NCI-H526 (cell line): ENCODE data around the gene CBX6.
"Not testable (repeated sequence)": the region's sequence is repeated elsewhere in the genome, so short reads cannot be mapped to it uniquely, and the experiment has no call there.

ENCODE experiments used
- DNase-seq, 2 experiments: peaks; one replicate each; lab custom pipeline; 2025; lab: John Stamatoyannopoulos, UW

The CBX6 gene

DNA sequence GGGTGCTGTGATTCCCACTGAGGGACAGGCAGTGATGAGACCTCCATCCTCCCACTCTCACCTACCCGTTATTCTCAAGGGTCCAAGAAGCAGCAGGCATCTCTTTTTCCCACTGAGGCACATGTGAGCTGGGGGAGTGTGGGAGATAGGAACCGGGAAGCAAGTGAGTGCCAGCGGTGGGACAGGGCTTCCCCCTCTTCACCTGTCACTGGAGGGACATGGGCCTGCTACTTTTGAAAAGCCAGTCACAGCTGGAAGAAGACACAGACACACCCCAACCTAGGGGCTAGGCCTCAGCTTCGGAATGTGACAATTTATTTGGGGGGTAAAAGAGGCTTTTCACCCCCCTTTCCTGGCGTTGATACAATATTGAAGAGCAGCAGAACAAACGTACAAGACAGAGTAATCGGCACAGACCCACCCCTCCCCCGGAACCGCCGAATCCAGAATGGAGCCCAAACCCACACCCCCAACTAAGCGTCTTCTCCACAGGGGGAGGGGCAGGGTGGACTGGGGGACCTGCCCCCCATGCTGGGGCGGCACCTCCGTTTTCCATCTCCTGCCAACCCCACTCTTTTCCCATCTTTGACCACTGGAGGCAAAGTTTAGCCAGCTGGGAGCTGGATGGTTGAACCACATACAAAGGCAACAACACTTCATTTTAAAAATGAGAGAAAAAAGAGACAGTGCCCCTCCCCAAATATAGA lies 10.7 kb downstream of the CBX6 start:
- no peak for DNase-seq

DNA sequence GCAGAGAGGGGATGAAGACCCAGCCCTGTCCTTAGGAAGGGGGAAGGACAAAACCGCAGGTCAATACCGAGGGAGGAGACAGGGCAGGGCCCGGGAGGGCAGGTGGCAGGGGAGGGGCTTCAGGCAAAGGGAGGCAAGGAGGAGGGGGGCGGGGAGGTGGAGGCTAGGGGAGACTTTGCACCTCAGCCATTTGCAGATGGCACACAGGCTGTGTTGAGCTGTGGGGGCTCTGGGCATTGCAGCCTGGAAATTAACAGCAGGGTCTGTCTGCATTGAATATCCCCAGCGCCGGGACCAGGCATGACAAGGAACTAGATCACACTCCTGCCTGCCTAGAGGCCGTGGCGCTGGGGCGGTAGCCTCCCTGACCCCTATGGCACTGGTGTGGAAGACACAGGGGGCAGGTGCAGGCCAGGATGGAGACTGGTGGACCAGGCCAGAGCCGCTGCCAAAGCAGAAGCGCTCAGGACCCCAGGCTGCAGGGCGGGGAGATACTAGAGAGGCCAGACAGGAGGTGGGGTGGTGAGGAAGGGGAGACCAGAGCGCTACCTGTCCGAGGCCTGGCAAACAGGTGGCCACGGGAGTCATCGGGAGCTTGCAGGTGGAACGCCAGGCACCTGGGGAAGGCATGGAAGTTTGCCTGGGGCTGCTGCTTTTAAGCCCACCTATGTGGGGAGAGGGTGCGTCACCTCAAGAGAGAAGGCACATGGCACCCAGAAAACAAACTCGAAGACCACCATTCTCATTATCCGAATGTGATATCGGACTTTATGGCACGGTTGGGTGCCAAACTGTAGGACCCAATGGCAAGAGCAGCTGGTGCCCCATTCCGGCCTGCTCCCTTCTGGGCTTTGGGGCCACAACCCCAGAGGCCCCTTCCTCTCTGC lies 11.5 kb downstream of the CBX6 start:
- DNase-seq: peak in 1 of 2 experiments; percentile 43

DNA sequence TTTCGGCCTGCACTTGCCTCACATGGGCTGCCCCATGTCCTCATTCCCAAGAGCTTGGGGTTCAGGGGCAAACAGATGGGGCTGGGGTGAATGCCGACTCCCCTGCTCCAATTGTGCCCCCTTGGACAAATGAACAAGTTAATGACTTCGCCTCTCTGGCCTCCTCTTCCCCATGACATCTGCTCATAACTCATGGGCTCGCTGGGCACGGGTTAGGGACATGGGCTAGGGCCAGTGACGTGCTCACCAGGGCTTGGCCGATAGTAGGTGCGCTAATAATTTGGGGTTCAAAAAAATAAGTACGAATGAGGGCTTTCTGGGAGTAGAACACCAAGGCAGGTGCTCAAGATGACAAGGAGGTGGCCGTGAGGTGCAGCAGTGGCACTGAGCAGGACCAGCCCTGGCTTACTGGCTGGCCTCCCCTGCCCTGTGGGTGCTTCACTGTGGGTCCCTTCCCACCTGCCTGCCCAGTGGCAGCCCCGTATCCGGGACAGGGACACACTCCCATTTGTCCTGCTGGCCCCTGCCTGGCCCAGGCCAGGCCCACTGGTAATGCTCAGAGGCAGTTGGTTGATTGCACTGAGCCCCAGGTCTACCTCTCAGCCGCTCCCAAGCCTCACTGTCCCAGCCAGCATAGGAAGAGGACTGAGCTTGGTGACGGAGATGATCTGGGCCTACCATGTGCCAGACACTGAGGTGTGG lies 12.3 kb downstream of the CBX6 start:
- no peak for DNase-seq

DNA sequence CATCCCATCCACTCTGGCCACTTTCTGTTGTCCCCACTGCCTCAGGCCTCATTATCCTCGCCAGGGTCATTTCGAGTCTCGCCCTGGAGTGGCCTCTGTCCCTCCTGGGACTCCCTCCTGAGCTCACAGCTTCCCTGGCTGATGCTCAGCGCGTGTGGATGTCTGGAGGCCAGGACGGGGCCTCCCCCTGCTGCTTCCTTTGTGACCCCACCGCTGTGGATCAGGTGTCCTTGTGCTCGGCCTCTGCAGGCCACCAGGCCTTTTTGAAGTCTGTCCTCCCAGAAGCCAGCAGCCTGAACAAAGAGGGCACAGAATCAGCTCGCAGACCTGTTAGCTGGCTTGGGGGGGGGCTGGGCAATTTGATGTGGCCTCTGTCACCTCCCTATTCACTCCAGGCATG lies 13.5 kb downstream of the CBX6 start:
- DNase-seq: no peak

DNA sequence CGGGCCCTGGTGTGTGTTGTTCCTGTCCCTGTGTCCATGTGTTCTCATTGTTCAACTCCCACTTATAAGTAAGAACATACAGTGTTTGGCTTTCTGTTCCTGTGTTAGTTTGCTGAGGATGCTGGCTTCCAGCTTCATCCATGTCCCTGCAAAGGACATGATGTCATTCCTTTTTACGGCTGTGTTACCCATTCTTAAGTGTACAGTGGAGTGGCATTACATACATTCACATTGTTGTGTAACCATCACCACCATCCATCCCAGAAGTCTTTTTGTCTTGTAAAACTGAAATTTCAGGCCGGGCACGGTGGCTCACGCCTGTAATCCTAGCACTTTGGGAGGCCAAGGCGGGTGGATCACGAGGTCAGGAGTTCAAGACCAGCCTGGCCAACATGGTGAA lies 17.5 kb downstream of the CBX6 start:
- DNase-seq: not testable (repeated sequence)

DNA sequence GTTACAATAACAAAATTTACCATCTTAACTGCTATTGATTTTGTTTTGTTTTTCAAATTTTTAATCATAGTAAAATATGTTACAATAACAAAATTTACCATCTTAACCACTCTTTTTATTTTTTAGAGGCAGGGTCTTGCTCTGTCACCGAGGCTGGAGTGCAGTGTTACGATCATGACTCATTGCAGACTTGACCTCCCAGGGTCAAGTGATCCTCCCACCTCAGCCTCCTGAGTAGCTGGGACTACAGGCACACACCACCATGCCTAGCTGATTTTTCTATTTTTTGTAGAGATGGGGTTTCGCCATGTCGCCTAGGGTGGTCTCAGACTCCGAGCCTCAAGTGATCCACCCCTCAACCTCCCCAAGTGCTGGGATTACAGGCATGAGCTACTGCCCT lies 18.1 kb downstream of the CBX6 start:
- not testable (repeated sequence) for DNase-seq

DNA sequence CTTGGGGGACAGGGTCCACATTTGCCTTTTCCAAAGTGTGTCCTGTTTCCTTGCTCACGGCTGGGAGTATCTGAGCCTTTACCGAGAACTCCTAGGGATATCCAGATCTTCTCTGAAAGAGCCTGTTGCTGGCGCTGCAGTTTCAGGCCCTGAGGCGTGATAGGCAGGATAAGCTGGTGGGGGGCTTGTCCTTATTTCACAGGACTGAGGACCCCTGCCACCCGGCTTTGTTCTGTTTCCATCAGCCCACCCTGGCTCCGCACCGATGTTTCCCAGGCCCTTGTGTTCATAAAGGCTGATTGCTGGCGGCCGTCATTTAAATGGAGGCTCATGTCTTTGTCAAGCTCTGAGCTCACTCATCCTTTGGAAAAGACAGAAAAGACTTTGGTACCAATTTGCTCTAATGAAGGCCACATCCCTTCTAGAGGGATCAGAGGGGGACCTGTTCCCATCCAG lies 18.8 kb downstream of the CBX6 start:
- DNase-seq: no peak

DNA sequence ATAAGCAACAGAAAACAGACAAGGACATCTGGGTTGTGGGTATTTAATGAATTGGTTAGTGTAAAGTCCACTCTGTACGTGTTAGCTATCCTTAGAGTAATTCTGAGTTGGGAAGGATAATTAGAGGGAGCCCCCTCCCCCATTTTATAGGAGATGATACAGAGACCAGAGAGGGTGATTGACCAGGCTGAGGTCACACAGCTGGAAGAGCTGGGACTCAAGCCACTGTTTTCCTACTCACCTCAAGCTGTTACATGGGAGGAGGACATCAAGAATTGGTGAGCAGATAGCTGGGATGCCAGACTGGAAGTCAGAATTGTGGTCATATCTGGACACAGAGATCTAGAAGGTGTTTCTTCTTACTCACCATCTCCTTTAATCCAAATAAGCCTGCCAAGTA lies 19.5 kb downstream of the CBX6 start:
- DNase-seq: no peak

DNA sequence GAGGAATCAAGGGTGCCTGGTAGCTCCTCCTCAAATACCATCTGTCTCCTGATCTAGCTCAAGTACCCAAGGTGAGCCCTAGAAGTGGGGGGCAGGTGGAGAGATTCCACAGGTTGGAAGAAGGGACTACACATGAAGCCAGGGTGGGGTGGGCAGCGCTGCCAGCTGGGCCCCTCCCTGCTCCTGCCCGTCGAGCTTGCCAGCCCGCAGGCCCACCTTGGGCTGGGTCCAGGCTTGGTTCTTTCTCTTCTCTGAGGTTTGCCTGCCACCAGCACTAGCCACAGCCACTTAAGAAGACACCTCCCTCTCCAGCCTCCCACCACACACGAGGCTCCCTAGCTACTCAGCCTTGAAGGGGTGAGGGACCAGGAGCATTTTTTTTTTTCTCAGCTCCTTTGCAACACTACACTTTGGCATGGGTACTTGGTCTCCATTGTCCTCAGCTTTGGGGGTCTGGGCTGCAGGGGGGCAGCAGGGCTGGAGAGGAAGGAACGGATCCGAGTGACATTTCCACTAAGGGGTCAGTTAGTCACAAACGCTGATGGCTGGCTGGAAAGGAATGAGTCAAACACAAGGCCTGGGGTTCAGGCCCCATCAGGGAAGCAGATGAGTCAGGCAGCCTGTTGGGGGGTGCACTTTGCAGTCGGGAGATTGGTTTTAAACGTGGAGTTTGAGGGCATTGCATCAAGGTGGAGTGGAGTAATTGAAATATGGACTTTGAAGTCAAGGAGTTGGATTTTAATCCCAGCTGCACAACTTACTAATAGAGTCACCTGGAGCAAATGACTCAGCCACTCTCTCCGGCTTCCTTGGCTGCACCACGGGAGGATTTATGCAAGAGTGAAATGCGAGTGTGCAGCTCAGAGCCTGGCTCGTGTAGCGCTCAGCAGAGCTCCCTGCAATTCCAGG lies 20.8 kb downstream of the CBX6 start:
- no peak for DNase-seq

DNA sequence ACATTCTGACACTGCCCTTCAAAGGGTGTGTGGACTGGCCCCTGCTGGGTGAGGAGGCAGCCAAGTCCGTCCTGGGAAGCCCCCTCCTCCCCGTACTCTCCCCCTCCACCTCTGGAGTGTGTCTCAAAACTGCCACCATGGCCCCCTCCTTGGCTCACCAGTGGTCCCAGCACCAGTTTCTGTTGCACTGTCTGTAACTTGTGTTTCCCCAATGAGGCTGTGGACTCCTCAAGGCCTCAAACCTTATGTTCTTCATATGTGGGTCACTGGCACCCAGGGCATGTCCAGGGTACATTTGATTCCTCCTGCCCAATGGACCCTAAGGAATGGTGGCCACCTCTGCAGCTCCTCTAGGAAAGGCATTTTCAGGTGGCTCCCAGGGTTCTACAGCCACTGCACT lies 21.6 kb downstream of the CBX6 start:
- DNase-seq: no peak

DNA sequence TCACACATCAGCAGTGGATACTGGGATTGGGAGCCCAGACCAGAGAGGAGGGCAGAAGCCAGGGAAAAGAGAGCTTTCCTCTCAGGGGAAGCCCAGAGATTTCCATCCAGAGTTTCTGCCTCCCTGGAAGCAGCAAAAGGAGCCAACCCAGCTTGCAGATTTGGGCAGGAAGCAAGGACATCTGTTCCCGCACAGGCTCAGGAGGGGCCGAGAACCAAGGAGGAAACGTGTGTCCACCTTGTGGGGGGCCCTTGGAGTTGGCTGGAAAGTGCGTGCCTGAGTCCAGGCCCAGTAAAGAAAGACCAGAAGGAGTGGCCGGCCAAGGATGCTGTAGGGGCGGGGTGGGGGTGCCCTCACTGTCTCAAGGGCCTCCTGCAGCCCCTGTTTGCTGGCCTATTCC lies 22.2 kb downstream of the CBX6 start:
- DNase-seq: no peak

DNA sequence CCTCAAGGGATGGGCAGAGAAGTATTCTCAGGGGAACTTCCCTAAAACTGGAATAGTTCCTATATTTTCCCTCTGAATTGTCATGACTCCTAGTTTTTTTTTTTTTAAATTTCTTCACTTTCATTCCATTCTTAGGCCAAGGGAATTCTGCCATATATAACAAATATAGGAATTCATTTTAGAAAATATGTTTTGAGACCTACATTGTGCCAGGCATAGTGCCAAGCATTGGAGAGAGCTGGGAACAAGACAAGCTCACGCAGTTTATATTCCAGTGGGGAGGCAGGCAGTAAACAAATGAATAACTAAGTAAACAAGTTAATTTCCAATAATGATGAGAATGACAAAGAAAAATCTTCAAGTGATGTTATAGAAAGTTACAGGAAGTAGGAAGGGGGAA lies 25.6 kb downstream of the CBX6 start:
- DNase-seq: no peak

DNA sequence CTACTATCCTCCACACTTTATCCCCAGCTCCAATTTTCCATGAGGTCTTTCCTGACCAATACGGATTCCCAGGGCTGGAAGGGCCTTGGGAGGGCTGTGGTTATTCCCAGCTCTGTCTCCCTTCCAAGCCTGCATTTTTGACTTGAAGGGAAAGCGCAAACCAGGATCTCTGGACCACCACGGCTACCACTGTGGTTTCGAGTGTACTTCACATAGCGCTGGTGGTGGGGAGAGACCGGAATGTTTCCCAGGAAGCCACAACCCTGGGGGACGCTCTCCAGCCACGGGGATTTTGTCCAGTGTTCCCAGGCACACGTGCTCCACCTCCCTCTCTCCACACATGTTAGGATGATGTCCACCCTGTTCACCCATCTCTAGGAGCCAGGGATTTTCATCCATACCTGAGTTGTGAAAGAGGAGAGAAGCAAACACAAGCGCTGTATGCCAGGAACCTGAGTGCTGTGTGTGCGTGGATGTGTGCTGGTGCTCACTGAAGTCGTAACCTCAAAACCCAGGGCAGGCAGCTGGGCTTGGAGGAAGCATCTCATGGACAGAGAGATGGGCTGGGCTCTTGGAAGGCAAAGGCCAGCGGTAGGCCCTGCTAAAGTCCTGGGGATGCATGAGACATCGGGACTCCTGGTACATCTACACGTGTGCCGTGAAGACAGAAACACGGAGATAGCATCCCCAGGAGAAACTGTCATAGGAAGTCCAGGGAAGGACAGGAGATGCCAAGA lies 26.8 kb downstream of the CBX6 start:
- DNase-seq: no peak

DNA sequence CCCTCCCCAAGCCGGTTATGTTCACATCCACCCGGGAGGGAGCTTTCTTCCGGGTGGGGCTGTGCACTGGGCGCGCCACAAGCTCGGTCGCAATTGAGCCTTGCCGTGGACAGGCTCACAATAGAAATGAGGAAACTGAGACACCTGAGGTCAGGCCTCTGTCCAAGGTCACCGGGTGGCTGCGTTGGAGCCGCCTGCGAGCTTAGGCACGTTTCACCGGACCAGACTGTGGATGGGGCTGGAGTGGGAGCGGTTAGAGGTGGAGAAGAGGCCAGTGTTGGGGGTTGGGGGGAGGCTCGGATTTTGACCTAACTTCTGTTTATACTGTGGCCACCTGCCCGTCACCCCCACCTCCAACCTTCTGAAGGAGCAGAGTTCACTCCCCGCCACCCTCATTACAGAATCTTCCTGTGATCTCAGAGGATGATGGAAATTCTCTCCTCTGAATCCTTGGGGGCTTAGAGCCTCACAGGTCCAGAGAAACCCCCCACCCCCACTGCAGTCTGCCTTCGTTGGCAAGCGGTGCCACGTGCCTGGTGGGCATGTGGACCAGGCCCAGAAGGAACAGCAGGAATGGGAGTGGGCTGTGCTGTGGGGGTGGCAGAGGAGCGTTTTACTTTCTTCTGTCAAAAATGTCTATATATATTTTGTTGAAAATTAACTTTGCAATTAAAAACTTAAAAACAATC lies 27.6 kb downstream of the CBX6 start:
- no peak for DNase-seq

DNA sequence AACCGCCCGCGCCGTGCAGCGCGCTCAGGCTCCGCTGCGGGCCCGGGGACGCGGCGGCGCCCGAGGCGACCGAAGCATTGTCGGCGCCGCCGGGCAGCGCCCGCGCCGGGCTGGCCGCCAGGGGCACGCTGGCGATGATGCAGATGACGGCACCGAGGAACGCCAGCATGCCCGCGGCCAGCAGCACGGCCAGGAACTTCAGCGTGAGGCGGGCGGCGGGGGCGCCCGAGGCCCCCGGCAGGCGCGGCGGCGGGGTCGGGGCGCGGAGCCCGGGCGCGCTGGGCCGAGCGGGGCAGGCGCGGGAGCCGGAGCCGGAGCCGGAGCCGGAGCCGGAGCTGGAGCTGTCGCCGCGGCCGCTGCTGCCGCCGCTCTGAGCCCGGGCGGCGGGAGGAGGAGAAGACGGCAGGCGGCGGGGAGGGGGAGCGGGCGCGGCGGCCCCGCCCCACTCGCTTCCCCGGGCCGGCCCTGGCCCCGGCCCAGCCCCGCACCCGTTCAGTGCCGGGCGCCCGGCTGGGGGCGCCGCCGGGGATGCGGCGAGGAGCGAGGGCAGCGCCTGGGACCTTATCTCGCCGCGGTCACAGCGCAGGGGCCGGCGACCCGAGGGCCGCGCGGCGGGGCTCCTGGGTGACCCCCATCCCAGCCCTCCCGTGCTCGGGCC lies 28.2 kb downstream of the CBX6 start, which contains the start of gene NPTXR:
Gene NPTXR (minus strand): TSS at position 372 of the 658 bp plus-strand sequence.
- DNase-seq: peak in 1 of 2 experiments; percentile 74

DNA sequence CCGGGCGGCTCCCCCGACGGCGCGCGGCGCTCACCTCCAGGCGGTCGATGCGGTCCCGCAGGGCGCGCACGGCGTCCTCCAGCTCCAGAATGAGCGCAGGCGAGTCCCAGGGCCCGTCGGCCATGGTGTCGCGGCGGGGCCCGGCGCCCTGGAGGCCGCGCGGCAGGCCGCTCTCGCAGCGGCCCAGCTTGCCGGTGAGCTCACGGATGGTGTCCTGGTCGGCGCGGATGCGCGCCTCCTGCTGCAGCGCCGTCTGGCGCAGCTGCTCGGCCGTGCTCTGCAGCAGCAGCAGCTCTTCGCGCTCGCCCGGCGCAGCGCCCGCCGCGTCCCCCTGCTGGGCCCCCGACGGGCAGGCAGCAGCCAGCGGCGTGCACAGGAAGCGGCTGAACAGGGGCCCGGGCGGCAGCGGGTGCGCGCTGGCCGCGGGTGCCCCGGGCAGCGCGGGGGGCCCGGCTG lies 28.8 kb downstream of the CBX6 start:
- peak in 1 of 2 experiments; percentile 71 for DNase-seq

DNA sequence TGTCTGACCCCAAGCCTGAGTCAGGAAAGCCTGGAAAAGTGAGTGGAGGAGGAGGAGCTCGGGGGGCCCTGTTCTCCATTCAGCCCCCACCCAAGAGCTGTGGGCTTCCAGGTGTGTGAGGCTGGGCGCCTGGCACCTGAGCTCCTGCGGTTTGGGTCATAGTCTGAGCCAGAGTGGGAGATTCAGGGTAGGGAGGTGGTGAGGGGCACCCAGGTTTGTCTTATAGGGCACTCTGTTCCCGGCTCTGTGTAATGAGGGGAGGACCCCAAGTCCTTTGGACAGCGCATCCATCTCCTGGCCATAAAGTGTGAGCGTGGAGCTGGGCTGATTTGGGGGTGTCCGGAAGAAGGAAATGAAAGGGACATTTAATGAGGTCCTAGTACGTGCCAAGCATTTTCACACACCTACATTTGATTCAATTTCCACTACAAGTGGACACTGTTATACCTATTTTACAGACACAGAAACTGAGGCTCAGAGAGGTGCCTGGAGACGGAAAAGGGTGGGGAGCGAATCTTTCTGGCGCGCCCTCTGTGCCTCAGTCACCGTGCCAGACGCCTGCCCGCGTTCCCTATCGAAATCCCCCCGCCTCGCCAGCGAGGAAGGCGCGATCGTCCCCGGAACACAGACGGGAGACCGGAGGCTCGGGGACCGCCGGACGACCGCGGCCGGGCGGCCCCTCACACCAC lies 29.4 kb downstream of the CBX6 start:
- no peak for DNase-seq

DNA sequence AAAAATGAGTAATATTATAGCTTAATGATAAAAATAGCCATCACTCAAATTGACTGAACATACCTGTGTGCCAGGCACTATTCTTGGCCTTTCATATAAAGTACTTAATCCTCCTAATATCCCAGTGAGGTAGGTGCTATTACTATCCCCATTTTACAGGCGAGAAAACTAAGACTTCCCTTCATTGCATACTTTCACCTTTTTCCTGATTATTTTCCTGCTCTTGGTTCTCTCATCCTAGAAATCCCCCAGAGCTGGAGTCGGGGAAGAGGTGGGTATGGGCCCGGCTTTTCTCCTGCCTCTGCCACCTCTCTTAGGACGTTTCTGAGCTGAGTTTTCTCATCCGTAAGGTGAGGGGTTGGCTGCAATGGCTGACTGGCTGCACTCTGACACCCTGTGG lies 30.4 kb downstream of the CBX6 start:
- no peak for DNase-seq

DNA sequence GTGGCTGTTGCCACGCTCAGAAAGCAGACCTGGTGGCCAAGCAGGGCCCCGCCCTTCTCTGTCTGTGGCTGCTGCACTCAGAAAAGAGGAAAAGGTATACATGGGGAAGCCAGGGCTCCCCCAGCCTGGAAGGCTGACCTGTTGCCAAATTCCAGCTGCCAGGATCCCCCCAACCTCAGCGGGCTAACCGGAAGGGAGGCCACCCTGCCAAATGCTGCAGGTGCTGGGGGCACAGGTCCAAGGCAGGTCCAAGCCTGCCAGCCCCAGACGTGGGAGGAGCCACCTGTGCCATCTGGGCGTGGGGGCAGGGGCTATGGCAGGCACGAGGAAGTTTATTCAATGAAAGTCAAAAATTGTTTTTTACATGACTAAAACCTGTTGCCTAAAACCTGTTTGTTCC lies 30.8 kb downstream of the CBX6 start:
- DNase-seq: no peak
